HG02884 (cell line): ENCODE data around the gene WDR59.
A peak's percentile ranks its signal among the peaks of the same experiment; 100 is the strongest.
"Not testable (repeated sequence)": the region's sequence is repeated elsewhere in the genome, so short reads cannot be mapped to it uniquely, and the experiment has no call there.

Experiments used
- ATAC-seq: cut with Tn5 transposase; IDR thresholded peaks from one replicate; pipeline ENCODE4 v1.9.1; 2021; ENCODE audit warnings: mild to moderate bottlenecking, moderate library complexity; ENCODE audit not compliant: unreplicated experiment

The WDR59 gene

GRCh38 chr16:75012380-75013081 is 27.6 kb upstream of the WDR59 start:
- ATAC-seq, result no peak

- ATAC-seq, result peak; percentile 54
These were observed 26.8 kb upstream of the WDR59 start for GRCh38 chr16:75011634-75012307.

GRCh38 chr16:75010427-75010826 is 25.5 kb upstream of the WDR59 start:
- ATAC-seq, result no peak

GRCh38 chr16:75007443-75007842 is 22.5 kb upstream of the WDR59 start:
- ATAC-seq, result no peak

- no peak for ATAC-seq
These were observed 20.8 kb upstream of the WDR59 start for GRCh38 chr16:75005697-75006096.

GRCh38 chr16:75004460-75004859 is 19.5 kb upstream of the WDR59 start:
- ATAC-seq, result no peak

GRCh38 chr16:75003931-75004330 is 19.0 kb upstream of the WDR59 start:
- ATAC-seq, result no peak

- ATAC-seq, result no peak
These were observed 17.6 kb upstream of the WDR59 start for GRCh38 chr16:75002474-75002873.

GRCh38 chr16:75000481-75001081 is 15.7 kb upstream of the WDR59 start:
- ATAC-seq, result no peak

- peak; percentile 39 for ATAC-seq
These were observed 14.9 kb upstream of the WDR59 start for GRCh38 chr16:74999609-75000480.

- ATAC-seq, result peak; percentile 31
These were observed 14.3 kb upstream of the WDR59 start for GRCh38 chr16:74999219-74999608.

GRCh38 chr16:74998481-74999218 is 13.7 kb upstream of the WDR59 start, which contains the start of gene ZNRF1:
TSS of gene ZNRF1 (plus strand) at chr16:74999024. CDS start at chr16:74999672, 648 bp downstream.
- peak; percentile 44 for ATAC-seq

GRCh38 chr16:74997042-74997491 is 12.1 kb upstream of the WDR59 start:
- ATAC-seq, result no peak

- no peak for ATAC-seq
These were observed 11.1 kb upstream of the WDR59 start for GRCh38 chr16:74995986-74996385.

GRCh38 chr16:74991593-74992403 is 6.9 kb upstream of the WDR59 start:
- ATAC-seq, result no peak

GRCh38 chr16:74991268-74991592 is 6.3 kb upstream of the WDR59 start:
- ATAC-seq, result no peak

GRCh38 chr16:74990832-74991231 is 5.9 kb upstream of the WDR59 start:
- ATAC-seq, result no peak

GRCh38 chr16:74989864-74990263 is 4.9 kb upstream of the WDR59 start:
- ATAC-seq, result not testable (repeated sequence)

GRCh38 chr16:74987027-74987681 is 2.2 kb upstream of the WDR59 start:
- ATAC-seq, result no peak
